HFFc6 (cell line): Measurements from ENCODE around the gene RAD51B. TPM values are rescaled to one million over a fixed set of nuclear protein-coding genes. Genes with fewer than 3 reads are reported as not detected.

ENCODE experiments used
- DNase-seq: peaks from one replicate; pipeline ENCODE4 v3.0.0-alpha.2; 2018
- H3K27ac Mint-ChIP-seq: 2 replicates; pipeline ENCODE4 v1.8.0; 2020; ENCODE audit warnings: mild to moderate bottlenecking, mixed read lengths
- H3K27me3 Mint-ChIP-seq: 2 replicates; pipeline ENCODE4 v1.8.0; 2021; ENCODE audit warnings: mild to moderate bottlenecking, moderate library complexity, mixed read lengths; ENCODE audit not compliant: insufficient read depth
- H3K36me3 Mint-ChIP-seq: 2 replicates; pipeline ENCODE4 v1.8.0; 2021; ENCODE audit warnings: low read depth, mixed read lengths
- H3K4me1 Mint-ChIP-seq: 2 replicates; pipeline ENCODE4 v1.8.0; 2020; ENCODE audit warnings: low read depth, mixed read lengths
- H3K4me3 Mint-ChIP-seq: 2 replicates; pipeline ENCODE4 v1.8.0; 2020; ENCODE audit warnings: mild to moderate bottlenecking, moderate library complexity, mixed read lengths
- H3K9me3 Mint-ChIP-seq: 2 replicates; pipeline ENCODE4 v1.8.0; 2020; ENCODE audit warnings: mild to moderate bottlenecking, mixed read lengths
- CTCF ChIP-seq: fragments of 200-600 bp; sonication (generic); IDR thresholded peaks from 2 replicates; pipeline ENCODE4 v1.5.0; 2021; ENCODE audit warnings: antibody characterized with exemption, mild to moderate bottlenecking
- total RNA-seq, 6 experiments: library from RNA; stranded (reverse); fragmentation: NEBNext Ultra II Directional; extraction: Animal tissue kit (Norgen Biotek cat#: 25700); gene quantifications; 2 replicates in 1 of 6; 3 replicates in 5 of 6; pipeline ENCODE4 v1.2.3, GENCODE V29; 2021

RAD51B gene
- total RNA-seq, 6 experiments from 2014 or later: 7.1 to 12.4 (median 9.6) TPM

GRCh38 chr14:67784244-67784823, 35.2 kb upstream of the RAD51B start:
- H3K4me3 Mint-ChIP-seq: no peak overlapping the region
- H3K9me3 Mint-ChIP-seq: no peaks in the 10 kb centered on the region
- no peak for DNase-seq
- no peaks in the 10 kb centered on the region for H3K27me3 Mint-ChIP-seq
- H3K36me3 Mint-ChIP-seq: peaks cover 17% of the 10 kb centered on the region
- no peak overlapping the region for H3K27ac Mint-ChIP-seq
- TF ChIP-seq CTCF: no peak
- H3K4me1 Mint-ChIP-seq: no peaks in the 10 kb centered on the region

GRCh38 chr14:67785270-67786109, 34.1 kb upstream of the RAD51B start:
- Mint-ChIP-seq H3K27me3 (no peaks in the 10 kb centered on the region), H3K9me3 (no peaks in the 10 kb centered on the region), H3K4me1 (no peaks in the 10 kb centered on the region), H3K27ac (no peak overlapping the region), H3K4me3 (no peak overlapping the region), H3K36me3 (peaks cover 13% of the 10 kb centered on the region)
- no peak for DNase-seq
- TF ChIP-seq CTCF: no peak

GRCh38 chr14:67787673-67788072, 31.9 kb upstream of the RAD51B start:
- H3K27me3 Mint-ChIP-seq: no peaks in the 10 kb centered on the region
- no peak overlapping the region for H3K27ac Mint-ChIP-seq
- no peaks in the 10 kb centered on the region for H3K9me3 Mint-ChIP-seq
- DNase-seq: no peak
- H3K36me3 Mint-ChIP-seq: peaks cover 13% of the 10 kb centered on the region
- no peak overlapping the region for H3K4me3 Mint-ChIP-seq
- no peaks in the 10 kb centered on the region for H3K4me1 Mint-ChIP-seq
- no peak for TF ChIP-seq CTCF

- no peak overlapping the region for H3K27ac Mint-ChIP-seq
- no peaks in the 10 kb centered on the region for H3K27me3 Mint-ChIP-seq
- peaks cover 26% of the 10 kb centered on the region for H3K36me3 Mint-ChIP-seq
- TF ChIP-seq CTCF: no peak
- DNase-seq: no peak
- H3K4me1 Mint-ChIP-seq: no peaks in the 10 kb centered on the region
- no peaks in the 10 kb centered on the region for H3K9me3 Mint-ChIP-seq
- no peak overlapping the region for H3K4me3 Mint-ChIP-seq
Observed at GRCh38 chr14:67798731-67799130, 20.8 kb upstream of the RAD51B start.

- Mint-ChIP-seq H3K27me3 (no peaks in the 10 kb centered on the region), H3K4me1 (no peaks in the 10 kb centered on the region), H3K4me3 (no peak overlapping the region), H3K27ac (no peak overlapping the region), H3K9me3 (no peaks in the 10 kb centered on the region), H3K36me3 (peaks cover 19% of the 10 kb centered on the region)
- no peak for DNase-seq
- no peak for TF ChIP-seq CTCF
Observed at GRCh38 chr14:67800743-67801142, 18.8 kb upstream of the RAD51B start.
